IMR-90 (cell line): ENCODE results near the gene KCNQ5. TPM values are rescaled to one million over a fixed set of nuclear protein-coding genes. Genes with fewer than 3 reads are reported as not detected.

Experiments used
- ATAC-seq: fragments of 200-7000 bp; cut with Tn5 transposase; 2 replicates; pipeline ENCODE4 v1.9.1; 2020; ENCODE audit warnings: low read depth, mild to moderate bottlenecking, moderate library complexity
- BruUV-seq: library from RNA; stranded (reverse); fragments of 400-500 nt; replicated peaks from 2 replicates; lab custom pipeline; 2021; lab: Mats Ljungman, UMichigan
- CTCF ChIA-PET: fragments of 300-600 bp; formaldehyde crosslinking; extraction: SDS; loops from one replicate; lab custom pipeline; 2021; ENCODE audit warnings: antibody characterized with exemption; lab: Yijun Ruan, JAX
- POLR2A ChIA-PET: fragments of 300-600 bp; sonication (Branson Sonifier 250); formaldehyde crosslinking; loops from one replicate; lab custom pipeline; 2022; ENCODE audit warnings: antibody characterized with exemption; ENCODE audit not compliant: unreplicated experiment; lab: Charles Lee
- DNase-seq: peaks from one replicate; pipeline ENCODE4 v3.0.0; 2013
- H2AFZ ChIP-seq: replicated peaks from 2 replicates; pipeline ENCODE3; 2013; ENCODE audit warnings: low read length, mild to moderate bottlenecking; ENCODE audit not compliant: poor library complexity
- H2AK5ac ChIP-seq: 2 replicates; pipeline ENCODE4 v1.6.1; 2013; ENCODE audit warnings: low read depth, low read length, inconsistent platforms
- H2AK9ac ChIP-seq: replicated peaks from 2 replicates; pipeline ENCODE3; 2013; ENCODE audit warnings: mild to moderate bottlenecking, low read depth, low read length, moderate library complexity; ENCODE audit not compliant: poor library complexity
- H2BK120ac ChIP-seq: 2 replicates; pipeline ENCODE4 v1.6.1; 2013; ENCODE audit warnings: low read depth, low read length, inconsistent platforms
- H2BK15ac ChIP-seq: 3 replicates; pipeline ENCODE4 v1.6.1; 2013; ENCODE audit warnings: low read depth, low read length, inconsistent platforms
- H2BK20ac ChIP-seq: 2 replicates; pipeline ENCODE4 v1.6.1; 2013; ENCODE audit warnings: low read depth, mild to moderate bottlenecking, inconsistent platforms, low read length, moderate library complexity
- H2BK5ac ChIP-seq: 2 replicates; pipeline ENCODE4 v1.6.1; 2013; ENCODE audit warnings: mild to moderate bottlenecking, low read depth, low read length, inconsistent platforms; ENCODE audit not compliant: poor library complexity, severe bottlenecking
- H3K14ac ChIP-seq: replicated peaks from 2 replicates; pipeline ENCODE4 v1.6.1; 2013; ENCODE audit warnings: low read depth, low read length, inconsistent platforms
- H3K18ac ChIP-seq: 2 replicates; pipeline ENCODE4 v1.6.1; 2013; ENCODE audit warnings: low read depth, low read length, control low read depth
- H3K23ac ChIP-seq: 2 replicates; pipeline ENCODE4 v1.6.1; 2013; ENCODE audit warnings: low read depth, low read length, inconsistent platforms
- H3K27ac ChIP-seq: 2 replicates; pipeline ENCODE4 v1.5.1; 2013; ENCODE audit warnings: mild to moderate bottlenecking, control low read depth, low read length; ENCODE audit not compliant: insufficient read depth
- H3K27me3 ChIP-seq: 2 replicates; pipeline ENCODE4 v1.6.1; 2013; ENCODE audit warnings: low read length; ENCODE audit not compliant: control insufficient read depth, insufficient read depth
- H3K36me3 ChIP-seq: 2 replicates; pipeline ENCODE4 v1.6.1; 2013; ENCODE audit warnings: low read length, mixed read lengths; ENCODE audit not compliant: control insufficient read depth, insufficient read depth
- H3K4ac ChIP-seq: 2 replicates; pipeline ENCODE4 v1.6.1; 2013; ENCODE audit warnings: low read depth, low read length, inconsistent platforms
- H3K4me1 ChIP-seq: 2 replicates; pipeline ENCODE4 v1.6.1; 2013; ENCODE audit warnings: low read length, mixed read lengths; ENCODE audit not compliant: control insufficient read depth, insufficient read depth
- H3K4me2 ChIP-seq: 2 replicates; pipeline ENCODE4 v1.6.1; 2013; ENCODE audit warnings: low read depth, mild to moderate bottlenecking, control low read depth, low read length, moderate library complexity
- H3K4me3 ChIP-seq: 2 replicates; pipeline ENCODE4 v1.5.1; 2013; ENCODE audit warnings: low read depth, mild to moderate bottlenecking, control low read depth, low read length, moderate library complexity; ENCODE audit not compliant: insufficient read depth
- H3K56ac ChIP-seq: 2 replicates; pipeline ENCODE4 v1.6.1; 2013; ENCODE audit warnings: low read length, inconsistent platforms; ENCODE audit not compliant: insufficient read depth; ENCODE audit errors: extremely low read depth
- H3K79me1 ChIP-seq, 2 experiments: 2 replicates each; pipeline ENCODE4 v1.6.1; 2013; ENCODE audit warnings: low read length in 2 of 2, inconsistent platforms in 1 of 2, low read depth in 1 of 2
- H3K9ac ChIP-seq: 2 replicates; pipeline ENCODE4 v1.6.1; 2013; ENCODE audit warnings: low read depth, low read length, control low read depth
- H3K9me1 ChIP-seq: 2 replicates; pipeline ENCODE4 v1.6.1; 2013; ENCODE audit warnings: low read length, inconsistent platforms; ENCODE audit not compliant: insufficient read depth
- H3K9me3 ChIP-seq: 2 replicates; pipeline ENCODE4 v1.6.1; 2013; ENCODE audit warnings: low read length; ENCODE audit not compliant: control insufficient read depth, insufficient read depth
- H4K20me1 ChIP-seq: 2 replicates; pipeline ENCODE4 v1.6.1; 2013; ENCODE audit warnings: low read length, inconsistent platforms; ENCODE audit not compliant: insufficient read depth
- H4K5ac ChIP-seq: 2 replicates; pipeline ENCODE4 v1.6.1; 2013; ENCODE audit warnings: mild to moderate bottlenecking, low read depth, low read length, control low read depth
- H4K8ac ChIP-seq, 2 experiments: 2 replicates each; pipeline ENCODE4 v1.6.1; 2013; ENCODE audit warnings: low read depth in 2 of 2, low read length in 2 of 2, control low read depth in 1 of 2, inconsistent platforms in 1 of 2
- H4K91ac ChIP-seq: 2 replicates; pipeline ENCODE4 v1.6.1; 2013; ENCODE audit warnings: low read depth, low read length, inconsistent platforms; ENCODE audit not compliant: insufficient read depth
- CHD1 ChIP-seq: IDR thresholded peaks from 2 replicates; pipeline ENCODE4 v1.6.1; 2012; ENCODE audit warnings: low read depth, low read length, improper control_type of control experiment
- CTCF ChIP-seq: conservative IDR thresholded peaks from 2 replicates; pipeline ENCODE4 v1.5.1; 2012; ENCODE audit warnings: mild to moderate bottlenecking, low read depth, low read length, improper control_type of control experiment
- ELK1 ChIP-seq: fragments of 150-350 bp; IDR thresholded peaks from 2 replicates; pipeline ENCODE4 v1.6.1; 2016; ENCODE audit warnings: low read depth, mild to moderate bottlenecking, low read length, moderate library complexity, borderline replicate concordance
- FOS ChIP-seq: fragments of 150-350 bp; IDR thresholded peaks from 2 replicates; pipeline ENCODE4 v1.6.1; 2016; ENCODE audit warnings: low read depth, low read length
- MAFK ChIP-seq: IDR thresholded peaks from 2 replicates; pipeline ENCODE4 v1.6.1; 2012; ENCODE audit warnings: low read depth, low read length, improper control_type of control experiment
- MAZ ChIP-seq: IDR thresholded peaks from 2 replicates; pipeline ENCODE4 v1.6.1; 2012; ENCODE audit warnings: low read depth, mild to moderate bottlenecking, low read length, improper control_type of control experiment, moderate library complexity, borderline replicate concordance
- MXI1 ChIP-seq: IDR thresholded peaks from 2 replicates; pipeline ENCODE4 v1.6.1; 2012; ENCODE audit warnings: low read depth, mild to moderate bottlenecking, low read length, moderate library complexity, borderline replicate concordance
- NFE2L2 ChIP-seq: fragments of 150-350 bp; IDR thresholded peaks from 2 replicates; pipeline ENCODE4 v1.6.1; 2016; ENCODE audit warnings: low read depth, mild to moderate bottlenecking, low read length
- POLR2A ChIP-seq: IDR thresholded peaks from 2 replicates; pipeline ENCODE4 v1.6.1; 2012; ENCODE audit warnings: mild to moderate bottlenecking, low read depth, low read length
- RCOR1 ChIP-seq: IDR thresholded peaks from 2 replicates; pipeline ENCODE4 v1.6.1; 2012; ENCODE audit warnings: mild to moderate bottlenecking, low read length, improper control_type of control experiment; ENCODE audit not compliant: insufficient replicate concordance
- RFX5 ChIP-seq: IDR thresholded peaks from 2 replicates; pipeline ENCODE4 v1.8.0; 2012; ENCODE audit warnings: low read depth, mild to moderate bottlenecking, low read length, moderate library complexity
- SMC3 ChIP-seq: fragments of 150-350 bp; IDR thresholded peaks from 2 replicates; pipeline ENCODE4 v1.6.1; 2016; ENCODE audit warnings: low read depth, mild to moderate bottlenecking, antibody characterized with exemption, low read length, moderate library complexity
- USF2 ChIP-seq: fragments of 150-350 bp; IDR thresholded peaks from 2 replicates; pipeline ENCODE4 v1.6.1; 2017; ENCODE audit warnings: mild to moderate bottlenecking, antibody characterized with exemption, low read length, low read depth
- WGBS, 2 experiments: methylation state at CpG; one replicate each; pipeline versions ENCODE4 v1.1.5 to v1.1.7; 2013; ENCODE audit warnings: missing lambda C conversion rate in 2 of 2; ENCODE audit not compliant: insufficient read length in 1 of 2; ENCODE audit errors: extremely low coverage in 2 of 2; 5-methylcytosine and 5-hydroxymethylcytosine counted together
- dilution Hi-C: fragments of 300-500 bp; cut with HindIII; formaldehyde crosslinking; loops from one replicate; pipeline ENCODE4 v1.14.3; 2018; ENCODE audit warnings: low sequenced_read_pairs; ENCODE audit not compliant: unreplicated experiment
- in situ Hi-C: fragments of 300-500 bp; cut with MboI; formaldehyde crosslinking; loops from 3 replicates; pipeline ENCODE4 v1.14.3; 2019; ENCODE audit warnings: low sequenced_read_pairs, inconsistent platforms, mixed read lengths
- intact Hi-C: fragments of 100-400 bp; cut with micrococcal nuclease; formaldehyde crosslinking; loops from 2 replicates; pipeline ENCODE4 v1.10.0; 2022
- polyA plus RNA-seq, 3 experiments: library from polyadenylated mRNA; depleted of rRNA; stranded (reverse); fragments of >200 nt; gene quantifications; 2 replicates each; pipeline ENCODE4 v1.2.3, GENCODE V29; 2012; ENCODE audit warnings: low replicate concordance in 1 of 3
- total RNA-seq: library from RNA; depleted of rRNA; stranded (reverse); fragments of >200 nt; gene quantifications from 2 replicates; pipeline ENCODE4 v1.2.3, GENCODE V29; 2012

KCNQ5 gene
- total and polyA plus RNA-seq, 2 of the 4 experiments (the other 2 are of a cell fraction): 0.75 to 1.3 TPM

GRCh38 chr6:72832271-72832670 is 210.4 kb downstream of the KCNQ5 start:
- Histone ChIP-seq H4K91ac (no peak overlapping the region), H3K4me2 (no peak overlapping the region), H2BK120ac (no peak overlapping the region), H4K20me1 (no peaks in the 10 kb centered on the region), H3K79me1 (no peaks in the 10 kb centered on the region), H2AK5ac (no peak overlapping the region), H3K18ac (no peak overlapping the region), H3K4me3 (no peak overlapping the region), H2BK15ac (no peak overlapping the region), H4K8ac (no peak overlapping the region), H2AFZ (no peak overlapping the region), H2BK20ac (no peak overlapping the region), H3K9me3 (no peaks in the 10 kb centered on the region), H3K27me3 (no peaks in the 10 kb centered on the region), H3K4ac (no peak overlapping the region), H4K5ac (no peak overlapping the region), H2BK5ac (no peak overlapping the region), H3K36me3 (no peaks in the 10 kb centered on the region), H3K4me1 (no peaks in the 10 kb centered on the region), H2AK9ac (no peak overlapping the region), H3K9ac (no peak overlapping the region), H3K56ac (no peak overlapping the region), H3K23ac (no peak overlapping the region), H3K9me1 (no peaks in the 10 kb centered on the region), H3K14ac (no peak overlapping the region), H3K27ac (no peak overlapping the region)
- no peak for DNase-seq
- dilution Hi-C loops: no loop called here
- ATAC-seq: no peak
- intact Hi-C loops: no loop called here
- no peak for TF ChIP-seq RCOR1
- no peak for TF ChIP-seq CTCF
- TF ChIP-seq CHD1: no peak
- TF ChIP-seq ELK1: no peak
- TF ChIP-seq MAZ: no peak
- no peak for TF ChIP-seq FOS
- TF ChIP-seq POLR2A: no peak
- no peak for TF ChIP-seq MXI1
- no peak for TF ChIP-seq NFE2L2
- TF ChIP-seq SMC3: no peak
- no peak for TF ChIP-seq RFX5
- TF ChIP-seq MAFK: no peak
- TF ChIP-seq USF2: no peak
- CTCF ChIA-PET: no interaction called here
- no CpG with 5 or more reads among the region's 3 CpGs for WGBS, 2 experiments
- in situ Hi-C loops: no loop called here
- no TSS peak for BruUV-seq
- POLR2A ChIA-PET: no interaction called here
